GM23248 (cell line): ENCODE results near the gene LDLRAD4.

Source experiments
- EZH2 ChIP-seq: fragments of 200-600 bp; sonication (generic); IDR thresholded peaks from 2 replicates; pipeline ENCODE4 v1.6.1; 2018; ENCODE audit warnings: antibody characterized with exemption, mild to moderate bottlenecking; ENCODE audit not compliant: insufficient read depth, poor library complexity, severe bottlenecking
- EZH2phosphoT487 ChIP-seq: fragments of 200-600 bp; sonication (generic); IDR thresholded peaks from 2 replicates; pipeline ENCODE4 v1.6.1; 2018; ENCODE audit warnings: antibody characterized with exemption, moderate library complexity, mild to moderate bottlenecking, low read depth; ENCODE audit not compliant: insufficient read depth

- TF ChIP-seq EZH2phosphoT487, result no peak
- no peak for TF ChIP-seq EZH2
Observed at GRCh38 chr18:13480571-13481255, 262.2 kb downstream of the LDLRAD4 start.
